Mesenchymal stem cell (in vitro differentiated cells and primary cell): ENCODE data around the gene MSMP.

ENCODE experiments used
- DNase-seq: peaks from one replicate; pipeline ENCODE4 v3.0.0-alpha.2; 2013
- H2AFZ ChIP-seq: one replicate; pipeline ENCODE4 v1.6.1; 2013; ENCODE audit warnings: low read depth, mild to moderate bottlenecking, control low read depth, inconsistent platforms, low read length, moderate library complexity
- H2AK5ac ChIP-seq: 2 replicates; pipeline ENCODE4 v1.6.1; 2013; ENCODE audit warnings: low read length, moderate library complexity, mild to moderate bottlenecking, inconsistent platforms; ENCODE audit not compliant: severe bottlenecking
- H2BK120ac ChIP-seq: one replicate; pipeline ENCODE4 v1.6.1; 2013; ENCODE audit warnings: low read depth, mild to moderate bottlenecking, inconsistent platforms, low read length, moderate library complexity
- H2BK12ac ChIP-seq, 2 experiments: one replicate each; pipeline ENCODE4 v1.6.1; 2013; ENCODE audit warnings: inconsistent platforms in 2 of 2, low read length in 2 of 2, mild to moderate bottlenecking in 2 of 2, moderate library complexity in 2 of 2, control low read depth in 1 of 2
- H2BK15ac ChIP-seq: one replicate; pipeline ENCODE4 v1.6.1; 2013; ENCODE audit warnings: mild to moderate bottlenecking, low read depth, inconsistent platforms; ENCODE audit not compliant: poor library complexity, severe bottlenecking
- H2BK5ac ChIP-seq: 2 replicates; pipeline ENCODE4 v1.6.1; 2013; ENCODE audit warnings: low read depth, mild to moderate bottlenecking, low read length, control low read depth, inconsistent platforms; ENCODE audit not compliant: poor library complexity, severe bottlenecking
- H3K14ac ChIP-seq, 2 experiments: one replicate each; pipeline ENCODE4 v1.6.1; 2013; ENCODE audit warnings: inconsistent platforms in 2 of 2, low read length in 2 of 2, control low read depth in 1 of 2, mild to moderate bottlenecking in 1 of 2, moderate library complexity in 1 of 2
- H3K18ac ChIP-seq, 2 experiments: one replicate each; pipeline ENCODE4 v1.6.1; 2013; ENCODE audit warnings: inconsistent platforms in 2 of 2, low read length in 2 of 2, control low read depth in 1 of 2, low read depth in 1 of 2, mild to moderate bottlenecking in 1 of 2
- H3K23ac ChIP-seq, 2 experiments: one replicate each; pipeline ENCODE4 v1.6.1; 2013; ENCODE audit warnings: inconsistent platforms in 2 of 2, low read length in 2 of 2, mild to moderate bottlenecking in 2 of 2, moderate library complexity in 2 of 2, control low read depth in 1 of 2
- H3K27ac ChIP-seq: 2 replicates; pipeline ENCODE4 v1.5.1; 2013; ENCODE audit warnings: mild to moderate bottlenecking, moderate library complexity, low read length, control low read depth, inconsistent platforms; ENCODE audit not compliant: poor library complexity, severe bottlenecking
- H3K27me3 ChIP-seq, 2 experiments: 2 replicates each; pipeline versions ENCODE4 v1.6.1 to v1.7.0; 2013; ENCODE audit warnings: low read length in 2 of 2, mild to moderate bottlenecking in 2 of 2, moderate library complexity in 2 of 2, control low read depth in 1 of 2, inconsistent platforms in 1 of 2; ENCODE audit not compliant: control insufficient read depth in 1 of 2, insufficient read depth in 1 of 2
- H3K36me3 ChIP-seq, 2 experiments: 2 replicates each; pipeline versions ENCODE4 v1.6.1 to v1.7.0; 2013; ENCODE audit warnings: low read length in 2 of 2, control low read depth in 1 of 2, inconsistent platforms in 1 of 2, low read depth in 1 of 2, mild to moderate bottlenecking in 1 of 2; ENCODE audit not compliant: insufficient read depth in 2 of 2, control insufficient read depth in 1 of 2
- H3K4ac ChIP-seq, 2 experiments: one replicate each; pipeline ENCODE4 v1.6.1; 2013; ENCODE audit warnings: inconsistent platforms in 2 of 2, low read length in 2 of 2, mild to moderate bottlenecking in 2 of 2, moderate library complexity in 2 of 2, control low read depth in 1 of 2, low read depth in 1 of 2
- H3K4me1 ChIP-seq: 2 replicates; pipeline ENCODE4 v1.6.1; 2013; ENCODE audit warnings: low read depth, low read length, control low read depth; ENCODE audit not compliant: control insufficient read depth, insufficient read depth
- H3K4me2 ChIP-seq: 2 replicates; pipeline ENCODE4 v1.6.1; 2013; ENCODE audit warnings: low read length, mild to moderate bottlenecking, inconsistent platforms; ENCODE audit not compliant: poor library complexity, severe bottlenecking
- H3K4me3 ChIP-seq, 2 experiments: 2 replicates each; pipeline versions ENCODE4 v1.5.1 to v1.7.0; 2013; ENCODE audit warnings: low read length in 2 of 2, mild to moderate bottlenecking in 2 of 2, control low read depth in 1 of 2, low read depth in 1 of 2; ENCODE audit not compliant: insufficient read depth in 1 of 2
- H3K79me1 ChIP-seq: replicated peaks from 2 replicates; pipeline ENCODE4 v1.6.1; 2013; ENCODE audit warnings: mild to moderate bottlenecking, control low read depth, low read length, inconsistent platforms; ENCODE audit not compliant: poor library complexity, severe bottlenecking
- H3K9ac ChIP-seq: 2 replicates; pipeline ENCODE4 v1.7.0; 2013; ENCODE audit warnings: mild to moderate bottlenecking, low read length, moderate library complexity
- H3K9me3 ChIP-seq: 2 replicates; pipeline ENCODE4 v1.7.0; 2013; ENCODE audit warnings: mild to moderate bottlenecking, low read length; ENCODE audit not compliant: control insufficient read depth
- H4K8ac ChIP-seq: one replicate; pipeline ENCODE4 v1.6.1; 2013; ENCODE audit warnings: inconsistent platforms, mild to moderate bottlenecking, low read length, moderate library complexity
- H4K91ac ChIP-seq: one replicate; pipeline ENCODE4 v1.6.1; 2013; ENCODE audit warnings: mild to moderate bottlenecking, low read length, inconsistent platforms
- WGBS: methylation state at CpG from one replicate; pipeline ENCODE4 v1.1.7; 2013; ENCODE audit warnings: mixed read lengths; 5-methylcytosine and 5-hydroxymethylcytosine counted together

MSMP gene

GRCh38 chr9:35756275-35757225 lies 2.5 kb upstream of the MSMP start:
- peak; percentile 21 for DNase-seq
- Histone ChIP-seq H3K14ac (peak overlapping the region in 1 of 2 experiments; percentile 26), H2BK15ac (peak overlapping the region; percentile 33), H3K79me1 (peaks cover 16% of the 10 kb centered on the region), H3K4ac (no peak overlapping the region), H3K9ac (peak overlapping the region; percentile 73), H3K4me2 (peak overlapping the region; percentile 64), H3K27me3 (no peaks in the 10 kb centered on the region), H2AFZ (no peak overlapping the region), H2BK5ac (peak overlapping the region; percentile 63), H3K18ac (no peak overlapping the region), H2BK120ac (no peak overlapping the region), H3K4me1 (peaks cover 30% of the 10 kb centered on the region), H2AK5ac (peak overlapping the region; percentile 77), H2BK12ac (no peak overlapping the region), H4K91ac (no peak overlapping the region), H3K9me3 (no peaks in the 10 kb centered on the region), H3K23ac (peak overlapping the region in 1 of 2 experiments; percentile 63), H3K27ac (peak overlapping the region; percentile 75), H3K36me3 (peaks cover 27 to 39% of the 10 kb centered on the region in 2 experiments), H4K8ac (peak overlapping the region; percentile 36), H3K4me3 (peak overlapping the region; percentile 60 to 72)
- WGBS, result 22% methylated on average over 38 of the region's 48 CpGs

GRCh38 chr9:35755071-35755470 lies 995 bp upstream of the MSMP start:
- Histone ChIP-seq H3K79me1 (peaks cover 27% of the 10 kb centered on the region), H3K9ac (no peak overlapping the region), H2AFZ (no peak overlapping the region), H2BK5ac (no peak overlapping the region), H3K27ac (no peak overlapping the region), H3K4ac (no peak overlapping the region), H3K9me3 (no peaks in the 10 kb centered on the region), H3K4me1 (peaks cover 31% of the 10 kb centered on the region), H3K36me3 (peaks cover 38 to 52% of the 10 kb centered on the region in 2 experiments), H3K18ac (no peak overlapping the region), H2AK5ac (no peak overlapping the region), H3K23ac (no peak overlapping the region), H4K8ac (no peak overlapping the region), H2BK120ac (no peak overlapping the region), H2BK12ac (no peak overlapping the region), H4K91ac (no peak overlapping the region), H3K4me2 (no peak overlapping the region), H2BK15ac (no peak overlapping the region), H3K14ac (no peak overlapping the region), H3K27me3 (no peaks in the 10 kb centered on the region), H3K4me3 (no peak overlapping the region)
- WGBS, result 100% methylated on average over 3 of the region's 4 CpGs
- no peak for DNase-seq

- WGBS, result 98% methylated on average over 4 of the region's 5 CpGs
- no peak overlapping the region for H3K4me3 ChIP-seq
Observed at GRCh38 chr9:35753466-35753865, 610 bp downstream of the MSMP start.

GRCh38 chr9:35750256-35750531 lies 3.9 kb downstream of the MSMP start:
- Histone ChIP-seq H3K4me3 (peak overlapping the region in 1 of 2 experiments; percentile 95), H2BK5ac (no peak overlapping the region), H3K4me1 (peaks cover 34% of the 10 kb centered on the region), H3K36me3 (peaks cover 33 to 53% of the 10 kb centered on the region in 2 experiments), H3K9me3 (no peaks in the 10 kb centered on the region), H4K91ac (no peak overlapping the region), H3K14ac (no peak overlapping the region), H3K27ac (no peak overlapping the region), H3K79me1 (peaks cover 18% of the 10 kb centered on the region), H2BK120ac (no peak overlapping the region), H3K18ac (no peak overlapping the region), H3K27me3 (no peaks in the 10 kb centered on the region), H3K4ac (no peak overlapping the region), H2AK5ac (peak overlapping the region; percentile 24), H2AFZ (no peak overlapping the region), H3K9ac (peak overlapping the region; percentile 93), H4K8ac (peak overlapping the region; percentile 47), H3K4me2 (peak overlapping the region; percentile 91), H3K23ac (no peak overlapping the region), H2BK12ac (peak overlapping the region in 1 of 2 experiments; percentile 21), H2BK15ac (no peak overlapping the region)
- WGBS, result 89% methylated on average over 4 of the region's 4 CpGs
- no peak for DNase-seq

More at GRCh38 chr9:35753466-35753865, 610 bp downstream of the MSMP start:
- no peaks in the 10 kb centered on the region for H3K9me3 ChIP-seq
- peaks cover 38 to 52% of the 10 kb centered on the region in 2 experiments for H3K36me3 ChIP-seq
- no peak overlapping the region for H3K4ac ChIP-seq
- H3K18ac ChIP-seq, result no peak overlapping the region
- H2AK5ac ChIP-seq, result no peak overlapping the region
- H3K4me2 ChIP-seq, result no peak overlapping the region
- H3K23ac ChIP-seq, result no peak overlapping the region
- no peaks in the 10 kb centered on the region for H3K27me3 ChIP-seq
- no peak overlapping the region for H4K8ac ChIP-seq
- H2BK120ac ChIP-seq, result no peak overlapping the region
- no peak overlapping the region for H3K9ac ChIP-seq
- no peak overlapping the region for H3K27ac ChIP-seq
- peaks cover 37% of the 10 kb centered on the region for H3K4me1 ChIP-seq
- no peak overlapping the region for H2BK12ac ChIP-seq
- no peak for DNase-seq
- no peak overlapping the region for H2BK15ac ChIP-seq
- no peak overlapping the region for H4K91ac ChIP-seq
- no peak overlapping the region for H3K14ac ChIP-seq
- H3K79me1 ChIP-seq, result peaks cover 24% of the 10 kb centered on the region
- no peak overlapping the region for H2BK5ac ChIP-seq
- H2AFZ ChIP-seq, result no peak overlapping the region
